Stimulated activated CD4-positive, alpha-beta T cell treated with anti-CD3 and anti-CD28 coated beads, TNF-alpha, amount 100 ng/mL, for 48 hours (primary cell): ENCODE results near the gene PTPN2.

Source experiments
- DNase-seq, 3 donors: peaks; one replicate each; pipeline ENCODE4 v3.0.0-alpha.2; 2020; ENCODE audit warnings: low read depth in 3 of 3

The PTPN2 gene

DNA sequence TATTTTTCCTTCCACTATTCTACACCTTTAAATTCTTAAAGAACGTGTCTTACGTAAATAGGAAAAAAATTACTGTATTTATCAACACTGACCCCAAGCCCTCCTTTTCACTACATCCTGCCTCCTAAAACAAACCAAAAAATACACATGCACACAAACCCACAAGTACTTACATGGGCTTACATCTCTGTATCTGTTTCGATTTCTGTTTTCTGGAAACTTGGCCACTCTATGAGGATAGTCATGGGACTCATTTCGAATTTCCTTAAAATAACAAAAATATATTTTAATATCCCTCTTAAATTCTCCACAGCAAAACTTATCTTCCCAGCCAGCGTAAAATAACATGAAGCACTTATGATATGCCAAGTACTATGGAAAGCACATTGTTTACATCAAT is 25.0 kb downstream of the PTPN2 start:
- DNase-seq = no peak

DNA sequence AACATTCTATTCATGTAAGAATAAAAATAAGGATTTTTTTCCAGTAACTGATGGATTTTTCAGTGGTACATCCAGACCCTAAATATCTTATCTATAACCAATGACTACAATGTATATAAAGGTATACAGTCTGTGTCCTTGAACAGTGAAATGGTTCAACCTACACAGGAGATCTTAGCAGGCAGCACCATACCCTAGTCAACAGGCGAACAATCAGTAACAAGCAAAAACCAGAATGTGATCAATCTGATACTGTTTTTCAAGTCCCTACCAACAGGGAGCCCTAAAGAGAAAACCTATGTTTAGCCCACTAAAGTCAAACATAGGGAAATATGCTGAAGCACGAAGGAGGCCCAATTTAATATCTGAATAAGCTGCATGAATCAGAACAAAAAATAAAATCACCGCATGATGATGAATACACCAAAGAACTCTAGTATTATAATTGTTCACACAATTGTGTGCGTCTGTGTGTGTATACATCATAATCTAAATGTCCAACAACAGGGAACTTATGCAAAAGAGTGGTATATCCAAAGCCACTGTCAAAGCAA is 26.0 kb downstream of the PTPN2 start:
- no peak for DNase-seq

DNA sequence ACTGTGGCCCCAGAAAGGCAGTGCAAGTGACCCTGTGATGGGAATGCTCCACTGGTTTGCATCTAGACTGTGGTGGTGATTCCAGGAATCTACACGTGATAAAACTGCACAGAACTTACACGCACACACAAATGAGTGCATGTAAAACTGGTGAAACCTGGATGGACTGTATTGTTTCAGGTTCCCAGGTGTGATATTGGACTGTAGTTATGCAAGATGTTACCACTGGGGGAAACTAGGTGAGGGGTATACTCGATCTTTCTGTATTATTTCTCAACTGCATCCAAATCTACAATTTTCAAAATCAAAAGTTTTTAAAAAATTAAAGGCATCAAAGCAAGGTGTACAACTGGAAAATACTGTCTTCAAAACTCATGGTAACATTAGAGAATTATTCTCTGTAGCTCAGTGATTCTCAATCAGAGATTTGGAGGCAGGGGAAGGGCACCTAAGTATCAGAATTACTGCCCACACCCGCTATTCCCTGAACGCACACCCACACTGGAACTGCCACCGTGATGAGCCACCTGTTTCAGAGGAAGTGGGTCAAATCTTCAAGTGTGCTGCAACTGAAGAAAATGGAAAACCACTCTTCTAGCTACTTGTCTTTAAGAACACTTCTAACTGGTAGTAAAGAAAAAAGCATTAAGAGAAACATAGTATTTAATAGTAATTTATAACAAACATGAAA is 26.7 kb downstream of the PTPN2 start:
- DNase-seq = peak in 1 of 3 donors; percentile 20

DNA sequence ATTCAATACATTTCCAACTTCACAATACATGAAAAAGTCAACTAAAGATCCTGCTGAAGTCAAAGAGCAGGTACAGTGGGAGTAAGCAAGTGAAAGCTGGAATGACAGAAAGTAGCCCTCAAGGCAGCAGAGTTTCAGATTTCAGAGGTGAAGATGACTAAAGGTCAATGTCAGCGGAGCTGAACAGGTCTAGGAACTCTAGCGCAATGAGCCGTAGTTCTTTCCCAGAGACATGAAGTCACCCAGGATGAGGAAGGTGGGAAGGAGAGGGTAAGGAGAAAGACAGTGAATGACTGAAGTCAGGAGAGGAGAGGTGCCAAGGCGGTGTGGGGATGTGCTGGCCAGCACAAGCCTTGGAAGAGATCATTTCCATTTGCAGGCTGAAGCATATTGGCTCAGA is 28.1 kb downstream of the PTPN2 start:
- no peak for DNase-seq

DNA sequence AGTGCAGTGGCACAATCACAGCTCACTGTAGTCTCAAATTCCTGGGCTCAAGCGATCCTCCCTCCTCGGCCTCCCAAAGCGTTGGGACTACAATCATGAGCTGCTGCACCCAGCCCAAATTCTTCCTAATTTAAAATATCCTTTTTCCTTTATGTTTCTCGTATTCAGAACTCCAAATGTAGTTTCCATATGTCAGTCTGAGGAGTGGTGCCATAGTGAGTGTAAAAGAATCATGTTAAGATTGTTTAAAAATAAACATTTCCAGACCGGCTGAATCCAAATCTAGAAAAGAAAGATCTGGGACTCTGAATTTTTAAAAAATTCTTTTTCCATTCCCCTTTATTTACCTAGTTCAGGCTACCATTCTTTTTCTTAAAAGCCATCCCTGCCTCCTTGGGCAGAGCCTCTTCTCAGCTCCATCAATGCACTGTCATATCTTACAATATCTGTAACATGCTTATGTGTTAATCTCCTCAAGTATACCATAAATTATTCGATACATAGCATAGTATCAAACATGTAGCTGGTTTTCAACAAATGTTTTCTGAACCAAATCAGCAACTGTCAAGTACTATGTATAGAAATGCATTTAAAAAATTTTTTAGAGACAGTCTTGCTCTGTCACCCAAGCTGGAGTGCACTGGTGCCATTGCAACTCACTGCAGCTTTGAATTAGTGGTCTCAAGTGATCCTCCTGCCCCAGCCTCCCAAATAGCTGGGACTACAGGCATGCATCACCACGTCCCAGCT is 31.3 kb downstream of the PTPN2 start:
- no peak for DNase-seq

DNA sequence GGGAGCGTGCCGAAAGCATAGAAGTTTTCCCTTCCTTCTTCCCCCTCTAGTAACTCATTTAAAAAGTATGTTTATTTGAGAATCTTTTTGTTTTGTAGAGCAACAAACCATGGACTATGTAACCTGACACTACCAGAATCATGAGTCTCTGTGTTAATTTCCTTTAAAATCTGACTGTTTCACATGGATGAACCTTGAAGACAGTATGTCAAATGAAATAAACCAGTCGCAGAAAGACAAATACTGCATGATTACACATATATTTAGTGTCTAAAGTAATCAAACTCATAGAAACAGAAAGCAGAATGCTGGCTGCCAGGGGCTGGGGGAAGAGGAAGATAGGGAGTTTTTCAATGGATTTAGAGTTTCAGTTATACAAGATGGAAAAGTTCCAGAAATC is 32.3 kb downstream of the PTPN2 start:
- DNase-seq = no peak

DNA sequence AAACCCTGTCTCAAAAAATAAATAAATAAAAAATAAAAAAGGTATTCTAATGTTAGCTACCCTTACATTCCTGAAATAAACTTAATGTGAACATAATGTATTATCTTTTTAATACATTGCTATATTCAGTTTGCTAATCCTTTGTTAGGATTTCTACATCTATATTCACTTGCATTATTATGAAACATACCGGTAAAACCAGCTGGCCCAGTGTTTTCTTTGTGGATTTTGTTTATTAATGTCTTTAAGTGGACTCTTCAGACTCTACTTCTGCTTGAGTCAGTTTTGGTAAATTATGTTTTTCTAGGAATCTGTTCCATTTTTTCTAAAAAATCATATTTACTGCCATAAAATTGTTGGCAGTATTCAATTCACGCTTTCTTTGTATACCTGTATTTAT is 34.5 kb downstream of the PTPN2 start:
- no peak for DNase-seq

DNA sequence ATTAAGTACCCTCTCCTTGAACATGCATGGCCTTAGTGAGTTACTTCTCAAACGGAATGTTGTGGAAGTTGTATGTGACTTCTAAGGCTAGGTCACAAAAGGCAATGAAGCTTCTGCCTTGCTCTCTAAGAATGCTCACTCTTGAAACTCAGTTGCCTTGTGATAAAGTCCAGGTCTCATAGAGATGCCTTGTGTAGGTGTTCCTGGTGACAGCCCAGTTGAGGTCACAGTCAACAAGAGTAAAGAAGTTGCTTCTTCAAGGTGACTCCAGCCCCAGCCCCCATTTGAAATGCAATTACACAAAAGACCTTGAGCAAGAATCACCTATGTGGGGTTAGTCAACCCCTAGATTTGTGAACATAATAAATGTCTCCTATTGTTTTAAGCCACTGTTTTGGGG is 35.6 kb downstream of the PTPN2 start:
- DNase-seq = no peak

DNA sequence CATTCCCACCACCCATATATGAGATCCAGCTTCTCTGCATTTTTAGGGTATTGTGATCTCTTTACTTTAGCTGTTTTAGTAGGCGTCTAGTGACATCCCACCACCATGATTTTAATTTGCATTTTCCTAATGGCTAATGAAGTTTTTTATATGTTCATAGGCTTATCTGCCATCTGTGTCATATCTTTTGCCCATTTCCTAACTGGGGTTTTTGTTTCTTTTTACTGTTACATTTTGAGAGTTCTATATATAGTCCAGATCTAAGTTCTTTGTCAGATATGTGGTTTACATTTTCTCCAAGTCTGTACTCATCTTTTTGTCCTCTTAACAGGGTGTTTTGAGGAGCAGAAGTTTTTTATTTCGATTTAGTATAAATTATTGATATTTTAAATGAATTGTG is 39.6 kb downstream of the PTPN2 start:
- no peak for DNase-seq

DNA sequence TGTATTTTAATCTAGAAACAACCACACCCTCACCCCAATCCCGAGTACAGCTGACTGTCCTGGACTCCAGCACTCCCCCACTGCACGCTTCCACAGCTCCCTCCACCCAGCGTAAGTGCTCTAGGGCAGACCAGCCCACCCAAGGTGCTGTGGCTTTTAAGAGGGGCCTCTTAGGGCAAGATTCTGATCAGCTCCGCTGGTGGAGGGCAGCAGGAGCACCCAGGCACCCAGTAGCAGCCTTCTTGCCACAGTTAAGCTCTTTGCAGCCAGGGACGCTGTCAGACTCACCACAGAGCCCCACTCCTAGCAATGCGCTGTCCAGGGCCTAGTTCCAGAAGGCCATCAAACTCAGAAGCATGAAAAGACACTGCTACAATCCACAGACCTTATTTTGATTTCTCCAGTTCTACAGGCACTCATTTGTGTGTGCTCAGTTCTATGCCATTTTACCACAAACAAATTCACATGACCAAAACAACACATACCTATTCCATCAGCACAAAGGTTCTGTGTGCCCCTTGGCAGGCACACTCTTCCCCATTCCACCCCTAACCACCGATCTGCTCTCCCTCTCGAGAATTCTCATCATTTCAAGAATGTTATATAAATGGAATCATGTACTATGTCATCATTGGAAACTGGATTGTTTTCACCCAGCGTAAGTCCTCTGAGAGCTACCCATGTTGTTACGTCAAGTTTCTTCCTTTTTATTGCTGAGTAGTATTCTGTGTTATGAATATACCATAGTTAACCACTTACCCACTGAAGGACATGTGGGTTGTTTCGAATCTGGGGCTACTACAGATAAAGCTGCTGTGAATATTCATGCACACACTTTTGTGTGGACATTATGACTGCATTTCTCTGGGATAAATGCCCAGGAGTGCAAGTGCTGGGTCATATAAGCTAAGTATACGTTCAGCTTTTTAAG is 40.4 kb downstream of the PTPN2 start:
- DNase-seq = no peak

DNA sequence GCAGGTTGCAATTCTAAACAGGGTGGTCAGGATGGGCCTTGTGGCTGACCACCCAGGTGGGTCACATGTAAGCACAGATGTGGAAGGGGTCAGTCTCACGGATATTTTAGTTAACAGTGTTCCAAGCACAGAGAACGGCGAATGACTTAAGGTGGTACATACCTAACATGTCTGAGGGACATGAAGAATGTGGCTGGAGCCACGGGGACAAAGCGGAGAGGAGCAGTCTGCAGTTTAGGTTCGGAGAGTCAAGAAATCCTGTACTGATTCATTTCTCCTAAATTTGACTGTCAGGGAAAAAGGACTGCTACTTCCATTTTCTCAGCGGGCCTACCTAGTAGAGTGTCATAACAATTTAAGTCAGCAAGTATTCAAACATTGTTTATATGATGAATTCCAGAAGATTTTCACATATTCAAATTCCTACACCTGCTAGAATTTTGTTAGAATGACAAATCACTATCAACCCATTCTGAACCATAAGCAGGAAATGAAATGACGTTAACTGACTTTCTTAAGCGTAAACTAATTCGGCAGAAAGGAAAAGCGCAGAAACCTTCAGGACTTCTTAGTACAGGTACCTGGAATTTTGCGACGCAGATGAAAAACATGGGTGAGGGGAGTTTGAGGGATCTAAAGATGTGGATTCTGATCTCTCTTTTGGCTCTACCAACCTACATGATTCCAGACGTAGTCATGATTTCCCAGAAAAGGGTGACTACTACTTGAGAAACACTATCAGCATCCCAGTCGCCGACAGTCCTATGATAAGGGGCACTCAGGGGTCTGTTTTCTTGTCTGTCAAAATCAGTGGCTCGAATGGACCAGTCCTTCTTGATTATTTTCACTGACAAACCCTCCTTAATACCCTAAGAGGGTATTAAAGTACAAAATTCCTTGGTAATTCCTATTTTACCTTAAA is 41.3 kb downstream of the PTPN2 start:
- no peak for DNase-seq

DNA sequence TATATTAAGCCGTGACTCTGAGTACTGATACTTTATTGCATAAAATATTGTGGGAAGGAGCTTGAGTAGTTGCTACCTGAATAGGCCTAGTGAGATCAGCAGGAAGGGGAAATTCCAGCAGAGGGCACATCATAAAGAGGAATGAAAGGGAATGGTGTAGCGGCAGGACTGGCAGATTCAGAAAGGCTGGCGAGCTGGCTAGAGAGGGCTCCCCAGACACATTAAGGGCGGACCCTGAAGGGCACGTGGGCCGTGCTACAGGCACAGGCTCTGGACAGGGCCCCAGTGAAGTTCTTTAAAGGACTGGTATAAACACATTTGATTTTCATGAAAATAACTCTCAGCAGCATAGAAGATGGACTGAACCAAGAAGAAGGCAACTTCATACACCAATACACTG is 43.0 kb downstream of the PTPN2 start:
- no peak for DNase-seq

DNA sequence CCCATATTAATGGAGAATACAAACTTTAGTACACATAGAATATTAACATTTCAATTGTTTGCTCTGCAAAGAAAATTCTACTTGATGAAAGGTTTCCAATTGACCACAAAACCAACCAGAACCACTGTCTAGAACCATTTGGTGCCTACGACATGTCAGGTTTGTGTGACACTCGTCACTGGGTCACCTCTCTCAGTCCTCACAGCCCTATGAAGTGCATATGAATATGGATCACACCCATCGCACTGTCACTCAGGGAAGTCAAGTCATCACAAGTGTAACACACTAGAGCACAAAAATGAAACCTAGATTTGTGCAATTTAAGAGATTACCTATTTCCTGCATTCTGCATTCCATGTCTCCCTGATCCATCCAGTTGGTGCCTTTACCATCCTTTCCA is 43.7 kb downstream of the PTPN2 start:
- no peak for DNase-seq

DNA sequence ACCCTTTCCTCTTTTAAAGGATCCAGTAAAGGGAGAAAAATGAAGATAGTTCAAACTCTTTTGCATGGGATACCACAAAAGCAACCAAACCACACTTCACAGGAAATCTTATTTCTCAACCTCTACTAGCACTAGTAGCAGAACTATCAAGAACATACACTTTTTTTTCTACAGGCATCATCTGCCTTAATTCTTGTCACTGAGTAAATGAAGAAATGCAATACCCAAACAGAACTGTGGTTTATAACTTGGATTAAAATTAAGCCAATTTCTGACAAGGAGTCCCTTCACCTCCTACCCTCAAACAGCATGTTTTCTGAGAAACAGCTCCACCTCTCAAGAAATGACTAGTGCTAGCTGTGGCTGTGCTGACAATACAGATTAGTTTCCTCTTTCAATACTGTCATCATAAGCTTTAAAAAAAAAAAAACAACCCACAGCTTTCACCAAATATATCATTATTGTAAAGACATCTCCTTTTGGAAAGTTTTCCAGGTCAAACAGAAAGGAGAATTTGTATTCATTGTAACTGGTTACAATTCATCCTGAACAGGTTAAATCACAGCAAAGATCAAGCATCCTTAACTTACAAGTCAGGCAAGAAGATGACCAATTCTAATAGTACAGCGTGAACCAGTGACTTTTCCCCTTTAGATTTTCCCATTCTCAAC is 44.4 kb downstream of the PTPN2 start:
- peak; percentile 20 to 34 (median 23) for DNase-seq

DNA sequence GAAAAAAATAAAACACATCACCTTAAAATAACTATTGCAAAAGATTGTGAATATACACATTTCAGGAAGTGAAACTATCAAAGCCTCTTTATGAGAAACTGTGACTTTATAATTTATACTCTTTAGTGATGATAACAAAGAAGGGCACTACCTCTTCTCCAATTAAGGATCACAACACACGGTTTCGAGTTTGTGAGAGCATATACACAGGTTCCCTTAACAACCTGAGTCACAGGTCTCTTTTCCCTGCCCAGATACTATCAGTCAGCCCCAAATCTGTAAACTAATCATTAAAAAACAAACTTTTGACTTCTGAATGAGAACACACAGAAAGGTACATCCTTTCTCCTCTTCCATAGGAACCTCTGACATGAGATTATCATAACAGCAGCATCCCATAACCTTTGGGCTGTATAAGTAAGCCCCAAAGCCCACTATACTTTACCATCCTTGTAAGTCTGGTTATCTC is 44.9 kb downstream of the PTPN2 start:
- DNase-seq = no peak

DNA sequence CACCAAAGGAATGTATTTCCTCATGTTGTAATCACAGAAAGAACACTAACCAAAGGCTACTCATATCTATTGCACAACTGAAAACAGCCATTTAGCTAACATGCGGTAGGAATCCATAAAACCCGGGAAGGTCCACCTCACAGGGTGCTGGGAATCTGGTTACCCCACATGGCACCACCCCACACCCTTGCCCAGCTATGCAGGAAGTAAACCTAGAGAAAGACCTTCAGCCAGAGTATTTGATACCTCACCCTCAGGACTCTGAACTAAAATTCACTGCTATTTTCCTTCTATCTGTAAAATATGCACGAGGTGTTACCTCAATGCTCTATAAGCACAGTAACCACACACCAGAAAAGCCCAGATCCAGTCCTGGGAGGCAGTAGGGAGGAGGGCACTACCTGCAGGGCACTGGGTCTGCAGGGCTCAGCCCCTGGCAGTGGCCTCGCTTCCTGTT is 45.8 kb downstream of the PTPN2 start:
- no peak for DNase-seq

DNA sequence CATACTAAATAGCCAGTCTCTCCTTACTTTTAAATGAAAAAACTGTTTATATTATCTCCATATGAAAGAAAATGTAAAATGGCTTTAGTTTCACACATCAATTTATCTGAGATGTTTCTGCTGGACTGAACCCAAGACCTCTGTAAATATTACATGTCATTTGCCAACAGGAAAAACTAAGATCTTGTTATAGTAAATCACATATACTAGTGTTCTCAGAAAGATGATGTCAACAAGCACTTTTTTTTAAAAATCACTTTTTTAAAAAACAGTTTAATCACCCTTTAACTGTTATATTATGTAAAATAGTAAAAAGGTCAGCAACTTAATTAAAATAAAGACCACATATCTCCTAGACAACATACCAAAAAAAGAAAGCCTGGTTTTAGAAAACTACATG is 46.3 kb downstream of the PTPN2 start:
- DNase-seq = no peak

DNA sequence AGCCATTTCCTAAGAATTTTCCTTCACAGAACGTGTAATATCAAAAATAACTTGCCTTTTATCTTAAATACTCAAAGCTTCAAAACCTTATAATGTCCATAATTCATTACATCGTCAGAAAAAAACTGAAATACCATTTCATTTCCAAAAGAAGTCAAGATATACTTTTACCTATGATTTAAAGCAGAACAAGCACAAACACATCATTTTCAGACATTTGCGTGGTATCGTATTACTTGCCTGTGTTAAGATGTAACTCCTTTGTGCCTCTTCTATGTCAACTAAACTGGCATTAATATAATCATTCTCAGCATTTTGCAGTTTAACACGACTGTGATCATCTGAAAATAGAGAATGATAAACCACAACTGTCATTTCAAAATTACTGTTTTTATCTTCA is 47.5 kb downstream of the PTPN2 start:
- no peak for DNase-seq

DNA sequence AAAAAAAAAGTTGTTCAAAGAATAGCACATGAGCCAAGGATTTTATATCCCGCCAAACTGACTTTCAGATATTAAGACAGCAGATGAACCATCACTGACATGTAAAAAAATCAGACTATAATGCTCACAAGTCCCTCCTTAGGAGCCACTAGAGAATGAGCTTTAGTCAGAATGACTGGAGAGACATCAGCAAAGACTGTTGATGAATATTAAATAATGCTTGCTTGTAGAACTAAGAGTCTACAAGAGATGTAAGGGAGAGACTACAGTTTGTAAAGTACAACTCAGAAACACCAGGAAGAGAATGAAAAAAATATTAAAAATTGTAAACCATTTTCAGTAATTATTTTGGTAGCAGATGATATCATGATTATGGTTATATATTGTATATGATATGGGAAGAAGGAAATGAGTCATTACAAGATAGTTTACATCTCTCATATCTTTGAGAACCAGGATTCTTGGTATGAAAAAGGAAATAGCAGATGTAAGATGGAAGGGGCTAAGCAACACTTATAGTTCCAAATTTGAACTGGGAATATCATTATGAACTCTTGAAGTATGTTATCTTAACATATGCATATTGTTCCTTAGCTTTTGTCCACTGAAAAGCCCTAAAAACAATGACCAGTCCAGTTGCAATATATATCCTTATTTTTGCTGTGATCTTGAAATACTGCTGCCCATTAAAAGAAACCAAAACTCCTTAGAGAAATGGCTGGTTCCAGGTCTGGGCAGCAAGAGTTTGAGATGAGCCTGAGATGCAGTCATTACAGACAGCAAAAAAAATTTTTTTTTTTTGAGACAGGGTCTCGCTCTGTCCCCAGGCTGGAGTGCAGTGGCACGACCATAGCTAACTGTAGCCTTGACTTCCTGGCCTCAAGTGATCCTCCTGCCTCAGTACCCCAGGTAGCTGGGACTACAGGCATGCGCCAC is 55.7 kb downstream of the PTPN2 start:
- no peak for DNase-seq
